Stimulated activated CD8-positive, alpha-beta memory T cell treated with anti-CD3 and anti-CD28 coated beads, Interleukin-15, amount 100 ng/mL, for 4 hours (primary cell): Measurements from ENCODE around the gene APOL4.
"Not testable (repeated sequence)": the region's sequence is repeated elsewhere in the genome, so short reads cannot be mapped to it uniquely, and the experiment has no call there.

Source experiments
- DNase-seq, 2 donors: peaks; one replicate each; pipeline ENCODE4 v3.0.0-alpha.2; 2020; ENCODE audit warnings: low read depth in 2 of 2

APOL4 gene

DNA sequence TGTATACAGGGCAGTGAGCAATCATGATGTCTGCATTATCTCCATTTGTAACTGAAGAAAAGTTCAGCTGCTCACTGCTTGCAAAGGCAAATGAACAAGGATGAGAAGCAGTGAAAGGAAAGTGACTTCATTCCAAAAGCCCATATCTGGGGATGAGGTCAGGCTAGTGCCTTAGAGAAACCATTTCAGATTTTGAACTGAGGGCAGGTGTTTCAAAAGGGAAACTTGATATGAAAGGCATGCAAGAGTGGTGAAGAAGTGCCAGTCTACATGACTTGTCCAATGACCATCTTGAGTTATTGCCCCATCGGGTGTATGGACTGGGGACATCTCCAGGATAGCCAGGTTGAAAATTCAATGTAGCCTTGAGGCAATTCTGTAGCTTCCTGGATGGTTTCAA lies 7.3 kb upstream of the APOL4 start:
- DNase-seq, result no peak

DNA sequence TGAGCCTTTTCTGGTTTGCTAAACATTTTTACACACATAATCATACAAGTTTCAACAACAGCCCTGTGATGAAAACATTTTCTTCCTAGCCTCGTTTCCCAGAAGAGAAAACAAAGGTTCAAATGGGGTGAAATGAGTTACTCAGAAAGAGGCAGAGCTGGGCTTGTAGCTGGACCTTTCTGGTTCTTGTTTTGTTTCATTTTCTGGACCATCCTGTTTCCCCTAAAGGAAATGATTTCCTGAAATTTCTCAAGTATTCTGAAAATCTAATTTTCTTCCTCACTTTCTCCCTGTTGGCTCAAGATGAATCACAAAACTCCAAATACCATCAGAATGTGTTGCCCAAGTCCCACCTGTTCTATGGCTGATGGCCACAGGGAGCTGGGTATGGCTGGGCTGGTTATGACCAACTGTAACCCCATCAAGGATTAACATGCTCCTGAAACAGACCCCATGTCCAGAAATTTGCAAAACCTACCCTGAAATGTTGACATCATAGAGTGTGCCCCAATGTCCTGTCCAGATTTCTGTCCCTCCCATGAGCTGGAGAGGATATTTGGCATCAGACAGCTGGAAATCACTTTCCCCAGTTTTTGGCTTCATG lies 6.7 kb upstream of the APOL4 start:
- no peak for DNase-seq

GRCh38 chr22:36206255-36206654 lies 4.6 kb upstream of the APOL4 start:
- DNase-seq, result no peak

DNA sequence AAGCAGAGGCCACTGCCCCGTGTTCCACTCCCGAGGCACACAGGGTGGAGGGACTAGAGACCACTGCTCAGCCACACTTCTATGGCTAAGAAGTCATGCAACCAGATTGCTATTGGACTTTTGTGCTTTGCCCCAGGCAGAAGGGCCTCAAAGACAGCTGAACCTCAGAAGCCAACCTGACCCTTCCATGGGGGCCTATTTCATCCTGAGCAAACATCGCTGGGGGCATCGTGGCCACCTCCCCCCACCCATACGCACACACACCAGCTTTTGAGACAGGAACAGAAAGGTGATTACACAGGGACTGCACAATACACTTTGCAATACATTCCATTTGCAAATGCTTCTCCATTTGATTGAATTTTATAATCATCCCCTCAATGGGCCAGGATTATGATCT lies 4.0 kb upstream of the APOL4 start:
- DNase-seq, result not testable (repeated sequence)

- DNase-seq, result no peak
These were observed 3.0 kb upstream of the APOL4 start for GRCh38 chr22:36204632-36205015.

DNA sequence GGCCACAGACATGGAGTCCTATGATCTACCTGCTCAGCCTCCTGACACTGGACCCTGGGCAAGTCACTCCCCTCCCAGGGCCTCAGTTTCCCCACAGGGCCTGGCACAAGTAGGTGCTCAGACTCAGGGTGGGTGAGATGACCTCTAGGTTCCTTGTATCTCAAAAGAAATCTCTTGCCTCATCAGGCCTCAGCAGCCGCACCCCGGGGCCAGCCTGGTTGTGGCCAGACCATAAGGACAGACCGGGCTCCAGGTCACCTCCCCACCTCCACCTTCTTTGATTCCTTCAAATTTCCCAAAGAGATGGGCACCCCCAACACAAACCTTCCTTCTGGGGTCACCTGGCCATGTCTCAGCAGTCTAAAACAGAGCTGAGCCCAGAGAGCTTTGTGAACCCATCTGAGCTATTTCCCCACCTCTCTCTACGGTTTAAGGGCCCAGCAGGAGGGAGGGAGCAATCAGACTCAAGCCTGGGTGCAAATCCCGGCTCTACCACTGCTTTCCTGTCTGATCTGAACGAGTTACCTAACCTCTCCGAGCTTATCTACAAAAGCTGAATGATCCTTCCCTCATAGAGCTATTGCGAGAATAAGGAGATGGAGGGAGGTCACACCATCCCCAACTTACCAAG lies 2.5 kb upstream of the APOL4 start:
- no peak for DNase-seq

GRCh38 chr22:36203441-36203840 lies 1.8 kb upstream of the APOL4 start:
- DNase-seq, result not testable (repeated sequence)

DNA sequence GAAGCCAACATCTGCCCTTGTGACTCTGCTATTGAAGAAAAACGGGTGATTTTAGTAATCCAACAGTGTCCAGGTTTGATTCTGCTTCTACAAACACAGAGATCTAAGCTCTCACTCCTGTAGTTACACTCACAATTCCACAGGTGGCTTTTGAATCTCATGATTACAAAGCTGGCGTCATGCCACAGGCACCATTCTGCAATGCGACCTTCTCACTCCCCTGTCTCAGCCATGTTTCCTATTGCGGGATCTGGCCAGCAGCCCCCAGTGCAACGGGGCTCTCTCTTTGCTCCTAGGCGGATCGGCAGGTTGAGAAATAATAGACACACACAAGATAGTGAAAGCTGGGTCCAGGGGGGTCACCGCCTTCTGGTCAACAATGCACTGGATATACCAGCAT lies 1.3 kb upstream of the APOL4 start:
- DNase-seq, result not testable (repeated sequence)

- not testable (repeated sequence) for DNase-seq
These were observed 584 bp downstream of the APOL4 start for GRCh38 chr22:36201025-36201424.

DNA sequence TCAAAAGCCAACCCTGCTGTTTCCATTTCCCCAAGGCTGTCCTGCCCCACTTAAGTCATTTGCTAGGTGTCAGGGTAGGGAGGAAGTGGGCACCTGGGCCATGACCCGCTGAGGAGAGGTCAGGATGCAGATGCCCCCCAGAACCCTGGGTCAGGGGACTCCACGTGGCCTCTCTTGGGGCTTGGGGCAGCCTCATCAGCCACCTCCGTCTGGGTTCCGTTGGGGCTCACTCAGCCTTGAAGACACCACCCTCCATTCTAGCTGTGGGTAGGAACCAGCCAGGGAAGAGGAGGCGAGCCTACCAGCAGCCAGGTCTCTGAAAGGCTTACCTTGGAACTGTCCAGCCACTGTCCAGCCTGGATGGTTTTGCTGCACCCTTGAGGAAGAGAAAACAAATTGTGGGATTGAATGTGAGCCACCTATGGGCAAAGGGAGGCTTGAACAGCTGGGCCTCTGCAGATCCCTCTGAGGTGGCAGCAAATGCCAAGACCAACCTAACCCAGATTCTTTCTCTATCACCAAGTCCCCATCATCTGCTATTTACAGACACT lies 2.5 kb downstream of the APOL4 start:
- no peak for DNase-seq

DNA sequence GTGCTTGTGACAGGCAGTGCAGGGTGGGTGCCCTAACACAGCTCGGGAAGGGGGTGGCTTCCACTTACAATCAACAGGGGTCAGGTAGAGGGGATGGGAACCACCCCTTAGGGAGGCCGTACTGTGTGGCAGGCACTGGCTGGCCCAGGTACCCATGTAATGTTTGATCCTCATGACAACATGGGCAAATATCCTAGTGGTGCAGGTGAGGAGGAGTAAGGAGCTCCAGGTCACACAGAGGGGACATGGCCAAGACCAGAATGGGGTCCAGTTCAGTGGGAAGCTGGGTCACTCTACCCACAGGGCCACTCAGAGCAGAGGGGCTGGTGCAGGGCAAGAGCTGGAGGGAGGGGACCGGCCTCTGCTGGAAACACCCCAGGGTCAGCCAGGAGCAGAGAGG lies 3.1 kb downstream of the APOL4 start:
- no peak for DNase-seq

GRCh38 chr22:36197514-36198146 lies 4.0 kb downstream of the APOL4 start:
- DNase-seq, result no peak

DNA sequence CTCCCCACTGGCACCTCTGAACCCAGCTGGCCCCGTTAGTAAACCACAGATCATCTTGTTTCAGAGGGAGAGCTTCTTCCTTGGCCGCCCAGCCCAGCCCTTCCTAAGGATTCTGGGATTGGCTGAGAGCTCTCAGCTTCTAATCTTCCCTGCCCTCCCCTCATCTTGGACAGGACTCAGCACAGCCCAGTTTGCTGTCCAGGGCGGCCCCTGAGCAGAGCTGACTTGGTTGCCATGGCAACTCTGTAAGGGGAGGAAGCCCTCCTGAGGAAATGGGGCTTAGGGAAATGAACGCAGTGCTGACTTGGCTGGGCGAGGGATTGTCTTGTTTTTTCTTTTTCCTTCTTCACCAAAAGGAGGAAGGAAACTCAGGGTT lies 4.6 kb downstream of the APOL4 start:
- no peak for DNase-seq

- DNase-seq, result no peak
These were observed 5.2 kb downstream of the APOL4 start for GRCh38 chr22:36196254-36197064.

DNA sequence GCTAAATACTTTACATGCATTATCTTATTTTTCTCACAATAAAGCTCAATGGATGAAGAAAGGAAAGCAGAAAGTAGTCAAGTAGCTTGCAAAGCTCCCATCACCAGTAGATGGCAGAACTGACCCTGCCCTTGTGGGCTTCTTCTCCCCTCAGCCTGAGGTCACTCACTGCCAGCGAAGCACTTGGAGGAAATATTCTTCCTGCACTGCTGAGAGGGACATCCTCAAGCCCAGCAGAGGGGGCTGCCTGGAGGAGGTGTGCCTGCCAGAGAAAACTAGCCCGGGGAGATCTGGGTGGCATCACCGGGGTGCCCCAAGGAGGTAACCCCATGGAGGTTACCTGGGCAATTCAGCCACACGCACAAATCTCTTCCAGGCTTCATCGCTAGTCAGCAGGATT lies 6.6 kb downstream of the APOL4 start:
- DNase-seq, result peak in 1 of 2 donors; percentile 10

DNA sequence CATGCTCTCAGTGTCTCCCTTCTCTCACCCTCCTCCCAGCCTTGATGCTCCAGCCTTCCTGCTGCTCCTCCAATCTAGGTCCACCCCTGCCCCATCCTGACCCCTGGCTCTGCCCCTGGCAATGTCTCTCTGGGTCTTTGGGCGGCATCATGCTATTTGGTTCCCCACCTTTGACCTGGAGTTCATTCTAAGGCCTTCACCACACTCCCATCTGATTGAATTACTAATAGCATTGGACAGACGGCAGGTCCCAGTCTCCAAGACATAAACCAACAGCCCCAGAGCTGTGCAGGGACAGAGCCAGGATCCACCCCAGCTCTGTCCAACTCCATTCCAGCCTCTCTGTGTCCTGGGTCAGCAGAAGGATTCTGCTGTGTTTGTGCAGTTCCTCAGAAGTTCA lies 7.2 kb downstream of the APOL4 start:
- no peak for DNase-seq

DNA sequence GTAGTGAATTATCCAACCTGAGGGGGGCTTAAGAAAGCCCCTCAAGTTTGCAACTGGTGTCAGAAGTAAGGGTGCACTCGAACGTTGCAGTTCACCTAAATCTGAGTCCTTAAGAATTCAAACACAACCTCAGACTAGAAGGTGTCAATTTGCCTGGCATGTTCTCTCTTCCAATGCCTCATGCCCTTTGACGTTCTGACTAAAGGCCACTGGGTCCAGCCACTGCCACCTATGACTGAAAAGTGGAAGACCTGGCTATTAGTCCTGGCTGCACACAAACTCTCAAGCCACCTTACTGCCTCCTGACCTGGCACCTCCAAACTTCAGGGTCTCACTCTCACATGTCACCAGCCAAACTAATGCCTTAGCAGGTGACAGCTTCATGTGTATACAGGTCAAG lies 8.0 kb downstream of the APOL4 start:
- DNase-seq, result no peak

DNA sequence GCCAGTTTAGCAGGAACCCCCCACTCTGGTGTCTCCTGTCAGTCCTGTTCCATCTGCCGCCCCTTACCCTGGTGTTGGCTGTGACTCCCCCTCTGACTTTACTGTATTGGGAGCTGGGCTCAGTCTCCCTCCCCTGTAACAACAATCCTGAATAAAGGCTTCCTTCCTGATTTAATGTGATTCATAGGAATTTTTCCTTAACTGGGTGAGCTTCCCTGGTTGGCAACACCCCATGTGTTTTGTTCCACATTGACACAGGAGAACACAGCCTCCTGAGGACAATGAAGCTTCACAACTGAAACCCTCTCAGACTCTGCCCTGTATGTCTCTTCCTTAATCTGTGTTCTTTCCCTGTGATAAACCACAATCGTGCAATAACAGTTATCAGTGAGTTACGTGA lies 8.4 kb downstream of the APOL4 start:
- DNase-seq, result no peak

- DNase-seq, result no peak
These were observed 9.1 kb downstream of the APOL4 start for GRCh38 chr22:36192542-36192941.

- DNase-seq, result no peak
These were observed 10.3 kb downstream of the APOL4 start for GRCh38 chr22:36191106-36191836.

DNA sequence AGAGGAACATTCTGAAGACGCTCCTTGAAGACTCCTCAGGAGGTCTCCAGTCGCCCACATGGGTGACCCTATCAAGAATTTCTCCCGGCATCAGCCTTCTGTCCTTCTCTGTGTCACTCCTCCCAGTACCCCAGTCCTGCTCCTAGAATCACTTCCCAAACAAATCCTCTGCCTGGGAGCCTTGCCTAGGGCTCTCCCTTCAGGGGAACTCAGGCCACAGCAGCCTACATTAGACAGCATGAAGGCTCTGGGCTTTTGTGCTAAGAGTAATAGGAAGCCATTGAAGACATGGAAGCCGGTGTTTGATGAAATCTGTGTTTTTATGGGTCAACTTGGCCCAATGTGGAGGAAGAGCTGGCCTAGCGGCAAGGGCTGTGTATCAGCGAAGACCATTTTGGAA lies 13.7 kb downstream of the APOL4 start:
- not testable (repeated sequence) for DNase-seq
